GM12801 (cell line): ENCODE results near the gene RBP5.

Experiments used
- TF ChIP-seq, protein P1 (sequence below): IDR thresholded peaks from one replicate; pipeline ENCODE4 v1.5.1; 2011; ENCODE audit warnings: control low read depth; ENCODE audit not compliant: insufficient read length; ENCODE audit errors: extremely low read depth

Gene RBP5

DNA sequence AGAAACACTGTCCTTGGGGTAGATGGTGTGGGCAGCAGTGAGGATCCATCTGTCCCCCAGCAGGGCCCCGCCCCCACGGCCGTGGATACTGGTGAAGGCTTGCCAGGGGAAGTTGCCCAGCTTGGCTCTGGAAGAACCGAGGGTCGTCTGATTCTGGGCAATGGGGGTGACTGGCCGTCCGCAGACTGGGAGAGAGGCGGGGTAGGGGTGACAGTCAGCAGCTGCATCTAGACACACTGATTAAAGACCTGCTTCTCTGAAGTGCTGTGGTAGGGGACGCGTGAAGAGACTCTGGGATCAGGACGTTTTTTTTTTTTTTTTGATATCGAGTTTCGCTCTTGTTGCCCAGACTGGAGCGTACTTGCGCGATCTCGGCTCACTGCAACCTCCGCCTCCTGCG, 31.7 kb downstream of the RBP5 start:
- TF ChIP-seq, protein P1, sequence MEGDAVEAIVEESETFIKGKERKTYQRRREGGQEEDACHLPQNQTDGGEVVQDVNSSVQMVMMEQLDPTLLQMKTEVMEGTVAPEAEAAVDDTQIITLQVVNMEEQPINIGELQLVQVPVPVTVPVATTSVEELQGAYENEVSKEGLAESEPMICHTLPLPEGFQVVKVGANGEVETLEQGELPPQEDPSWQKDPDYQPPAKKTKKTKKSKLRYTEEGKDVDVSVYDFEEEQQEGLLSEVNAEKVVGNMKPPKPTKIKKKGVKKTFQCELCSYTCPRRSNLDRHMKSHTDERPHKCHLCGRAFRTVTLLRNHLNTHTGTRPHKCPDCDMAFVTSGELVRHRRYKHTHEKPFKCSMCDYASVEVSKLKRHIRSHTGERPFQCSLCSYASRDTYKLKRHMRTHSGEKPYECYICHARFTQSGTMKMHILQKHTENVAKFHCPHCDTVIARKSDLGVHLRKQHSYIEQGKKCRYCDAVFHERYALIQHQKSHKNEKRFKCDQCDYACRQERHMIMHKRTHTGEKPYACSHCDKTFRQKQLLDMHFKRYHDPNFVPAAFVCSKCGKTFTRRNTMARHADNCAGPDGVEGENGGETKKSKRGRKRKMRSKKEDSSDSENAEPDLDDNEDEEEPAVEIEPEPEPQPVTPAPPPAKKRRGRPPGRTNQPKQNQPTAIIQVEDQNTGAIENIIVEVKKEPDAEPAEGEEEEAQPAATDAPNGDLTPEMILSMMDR, result no peak

DNA sequence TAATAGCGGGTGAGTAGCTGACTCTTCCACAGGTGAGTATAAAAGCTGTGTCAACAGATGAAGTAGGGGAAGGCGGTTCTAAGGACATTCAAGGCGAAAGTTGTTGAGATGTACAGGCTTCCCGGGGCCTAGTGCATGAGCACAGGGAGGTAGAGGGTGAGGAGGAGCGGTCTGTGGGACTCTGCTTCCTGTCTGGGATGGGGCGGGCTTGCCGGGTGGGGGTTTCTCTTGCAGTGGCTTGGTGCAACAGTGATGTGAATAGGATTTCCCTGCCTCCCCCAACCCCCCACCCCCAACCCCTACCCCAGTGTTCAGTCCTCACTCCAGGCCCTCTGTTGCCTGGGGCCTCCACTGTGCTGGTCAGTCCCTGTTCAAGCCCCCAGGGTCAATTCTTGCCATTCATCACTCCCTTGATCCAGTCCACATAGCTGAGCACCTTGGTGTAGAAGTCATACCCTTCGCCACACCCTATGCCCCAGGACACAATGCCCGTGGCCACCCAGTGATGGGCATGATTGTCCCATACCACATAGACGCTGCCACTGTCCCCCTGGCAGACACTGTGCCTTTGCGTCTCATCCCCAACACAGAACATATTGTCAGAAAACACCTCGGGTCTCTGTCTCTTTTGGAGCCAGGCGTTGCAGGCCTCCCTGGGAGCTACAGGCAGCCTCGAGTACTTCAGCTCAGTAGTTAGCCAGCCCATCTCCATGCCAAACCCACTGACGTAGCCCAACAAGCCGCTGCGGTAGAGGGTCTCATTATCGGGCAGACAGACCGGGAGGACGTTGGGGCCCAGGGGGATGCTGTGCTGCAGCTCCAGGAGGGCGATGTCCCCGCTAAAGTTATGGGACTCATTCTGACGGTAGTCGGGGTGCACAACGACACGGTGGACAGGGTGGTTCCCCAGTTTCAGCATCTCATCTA, 32.4 kb downstream of the RBP5 start:
- TF ChIP-seq, protein P1, result no peak

DNA sequence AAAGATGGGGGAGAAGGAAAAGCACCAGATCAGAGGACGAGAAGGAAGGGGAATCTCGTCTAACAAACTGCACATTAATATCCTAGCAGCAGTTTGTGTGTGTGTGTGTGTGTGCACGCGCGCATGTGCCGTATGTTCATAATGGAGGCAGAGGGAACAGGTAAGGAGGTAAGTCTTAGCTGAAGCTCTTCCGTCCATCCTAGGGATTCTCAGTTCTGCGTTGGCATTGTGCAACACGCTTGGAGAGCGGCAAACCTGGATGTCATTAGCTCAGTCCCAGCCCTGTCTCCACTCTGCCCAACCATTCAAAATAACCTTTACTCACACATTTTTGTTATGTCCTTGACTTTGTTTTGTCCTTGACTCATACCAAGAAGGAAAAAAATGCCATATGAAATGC, 34.8 kb downstream of the RBP5 start:
- TF ChIP-seq, protein P1, result no peak

DNA sequence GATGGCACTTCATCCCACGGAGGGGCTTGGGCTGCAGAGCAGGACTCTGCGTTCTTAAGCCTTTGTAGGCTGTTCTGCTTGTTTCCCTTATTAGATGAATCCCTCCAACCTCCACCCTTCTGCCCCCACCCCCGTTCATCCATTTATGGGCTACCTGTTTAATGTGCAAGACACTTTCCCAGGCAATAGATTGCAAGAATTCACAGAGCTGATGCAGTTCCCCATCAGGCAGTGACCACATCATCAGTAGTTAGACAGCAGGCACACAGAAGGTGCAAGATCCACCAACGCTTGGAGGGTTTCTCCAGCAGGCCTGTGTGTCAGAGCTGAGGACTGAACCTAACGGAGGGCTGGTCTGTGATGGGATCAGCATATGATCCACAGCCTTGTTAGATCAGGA, 35.2 kb downstream of the RBP5 start:
- TF ChIP-seq, protein P1, result no peak

DNA sequence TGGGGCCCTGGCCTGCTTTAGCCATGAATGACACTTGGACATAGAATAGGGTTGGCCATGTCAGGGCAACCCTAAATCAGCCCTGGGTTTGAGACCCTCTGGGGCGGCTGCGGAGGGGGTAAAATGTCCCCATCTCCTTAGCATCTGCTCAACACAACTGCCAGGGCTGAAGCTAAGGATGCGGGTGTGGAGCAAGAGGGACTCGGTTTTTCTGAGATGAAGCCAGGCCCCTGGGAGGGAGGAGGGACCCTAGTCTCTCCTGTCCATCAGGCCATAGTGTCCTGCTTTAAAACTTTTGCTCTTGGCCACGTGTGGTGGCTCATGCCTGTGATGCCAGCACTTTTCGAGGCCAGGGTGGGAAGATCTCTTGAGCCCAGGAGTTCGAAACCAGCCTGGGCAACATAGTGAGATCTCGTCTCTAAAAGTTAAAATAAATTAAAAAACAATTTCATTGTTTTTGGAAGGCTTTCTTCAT, 35.7 kb downstream of the RBP5 start:
- TF ChIP-seq, protein P1, result no peak

DNA sequence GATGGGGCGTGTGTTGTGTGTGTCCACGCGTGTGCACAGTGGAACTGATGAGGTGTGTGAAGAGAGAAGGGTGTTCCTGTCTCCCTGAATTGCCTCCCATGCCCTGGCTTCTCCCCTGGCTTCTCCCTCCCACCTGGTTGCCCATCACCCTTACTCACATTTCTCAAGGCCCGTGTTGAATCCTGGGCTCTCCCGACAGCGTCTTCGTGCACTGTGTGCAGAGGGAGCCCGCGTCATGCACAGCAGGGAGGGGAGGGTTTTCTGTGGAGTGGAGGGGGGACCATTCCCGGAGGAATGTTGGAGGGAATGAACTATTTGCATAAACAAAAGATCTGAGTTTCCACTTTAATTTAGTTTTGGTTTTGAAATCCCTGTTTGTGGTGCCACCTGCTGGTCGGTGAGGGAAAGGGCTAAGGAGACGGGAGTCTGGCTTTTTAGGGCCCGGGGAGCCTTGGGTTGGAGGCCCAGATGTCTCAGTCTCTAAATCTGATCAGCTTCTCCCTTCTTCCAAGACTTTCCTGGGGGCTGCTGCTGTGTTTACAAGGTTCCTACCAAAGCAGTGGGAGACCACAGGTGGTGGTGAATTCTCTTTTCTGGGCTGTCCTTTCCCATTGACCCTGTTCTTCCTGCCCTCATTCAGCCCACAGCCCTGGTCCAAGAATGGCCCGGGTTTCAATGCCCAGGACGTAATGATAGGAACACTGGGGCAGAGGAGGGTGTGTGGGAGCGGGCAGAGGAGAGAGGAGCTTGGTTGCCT, 36.3 kb downstream of the RBP5 start, which contains the start of gene C1R:
Gene C1R (minus strand): TSS at position 217 of the 757 bp plus-strand sequence. CDS start 57 bp downstream, at position 160.
- TF ChIP-seq, protein P1, result peak; percentile 29

DNA sequence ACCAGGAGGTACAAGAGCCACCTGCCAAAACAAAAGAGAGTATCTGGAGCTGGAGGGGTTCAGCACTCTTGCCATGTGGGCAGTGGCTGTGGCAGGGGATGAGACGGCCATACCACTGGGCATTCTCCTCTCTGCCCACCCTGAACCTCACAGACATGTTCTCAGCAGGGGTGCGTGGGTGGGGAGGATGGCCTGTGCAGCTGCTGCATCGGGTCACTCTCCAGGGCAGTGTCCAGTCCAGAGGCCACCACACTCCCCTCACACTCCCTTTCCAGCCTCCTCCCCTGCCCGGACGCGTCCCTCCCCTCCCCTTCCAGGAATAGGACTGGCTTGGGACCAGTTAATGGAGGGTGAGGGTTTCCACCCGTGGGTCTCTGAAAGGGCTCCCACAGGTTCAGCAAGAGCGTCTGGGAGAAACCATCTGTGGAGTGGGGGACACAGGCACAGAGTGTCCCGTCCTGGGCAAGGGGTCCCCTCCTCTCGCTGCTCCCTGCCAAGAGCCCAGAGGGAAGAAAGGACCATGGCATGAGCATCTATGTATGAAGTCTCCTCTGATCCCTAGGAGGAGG, 36.9 kb downstream of the RBP5 start:
- TF ChIP-seq, protein P1, result no peak
